Activated CD8-positive, alpha-beta memory T cell treated with anti-CD3 and anti-CD28 coated beads for 36 hours (primary cell): ENCODE results near the gene PXT1. TPM values are rescaled to one million over a fixed set of nuclear protein-coding genes. Genes with fewer than 3 reads are reported as not detected.
"Not testable (repeated sequence)": the region's sequence is repeated elsewhere in the genome, so short reads cannot be mapped to it uniquely, and the experiment has no call there.

Source experiments
- CTCF ChIA-PET: fragments of 350-600 bp; sonication (Branson Sonifier 250); formaldehyde crosslinking; loops from one replicate; lab custom pipeline; 2021; ENCODE audit warnings: antibody characterized with exemption; lab: Charles Lee
- POLR2A ChIA-PET: fragments of 350-600 bp; sonication (Branson Sonifier 250); formaldehyde crosslinking; loops from one replicate; lab custom pipeline; 2021; ENCODE audit warnings: antibody characterized with exemption; lab: Charles Lee
- total RNA-seq, 2 experiments: library from RNA; stranded (reverse); gene quantifications; one replicate each; pipeline ENCODE4 v1.2.3, GENCODE V29; 2021

The PXT1 gene
- total RNA-seq, 2 experiments from 2014 or later, result 0.10 to 0.36 TPM

GRCh38 chr6:36414481-36414880 is 28.2 kb downstream of the PXT1 start:
- CTCF ChIA-PET, result no interaction called here
- POLR2A ChIA-PET, result no interaction called here

- POLR2A ChIA-PET, result no interaction called here
These were observed 28.9 kb downstream of the PXT1 start for GRCh38 chr6:36413489-36414480.

GRCh38 chr6:36409718-36410117 is 32.9 kb downstream of the PXT1 start:
- CTCF ChIA-PET, POLR2A ChIA-PET: not testable (repeated sequence)

More at GRCh38 chr6:36413489-36414480, 28.9 kb downstream of the PXT1 start:
- CTCF ChIA-PET, result no interaction called here

- CTCF ChIA-PET, result no interaction called here
These were observed 38.5 kb downstream of the PXT1 start for GRCh38 chr6:36404164-36404563.

GRCh38 chr6:36402481-36402880 is 40.2 kb downstream of the PXT1 start:
- CTCF ChIA-PET, result no interaction called here
- POLR2A ChIA-PET, result no interaction called here

More at GRCh38 chr6:36404164-36404563, 38.5 kb downstream of the PXT1 start:
- POLR2A ChIA-PET, result no interaction called here

GRCh38 chr6:36399970-36400369 is 42.7 kb downstream of the PXT1 start:
- ChIA-PET POLR2A (no interaction called here), CTCF (no interaction called here)

GRCh38 chr6:36392621-36393020 is 50.0 kb downstream of the PXT1 start:
- POLR2A ChIA-PET, result no interaction called here
- CTCF ChIA-PET, result no interaction called here

- POLR2A ChIA-PET, result no interaction called here
These were observed 53.3 kb downstream of the PXT1 start for GRCh38 chr6:36389353-36389752.

GRCh38 chr6:36387440-36388303 is 55.0 kb downstream of the PXT1 start, which contains the start of gene ETV7:
Gene ETV7 (minus strand): TSS chr6:36387669. CDS start chr6:36387541, 128 bp downstream.
- ChIA-PET POLR2A (no interaction called here), CTCF (interaction anchor here (0.8 to 1.7 kb wide), 3 partner anchors 23 to 85 kb away, joined by 3 to 7 read pairs (median 3); no protein-coding TSS in a partner anchor)

More at GRCh38 chr6:36389353-36389752, 53.3 kb downstream of the PXT1 start:
- CTCF ChIA-PET, result interaction anchor here (0.7 kb wide), 1 partner anchor 1475 kb away, joined by 3 read pairs; no protein-coding TSS in a partner anchor

GRCh38 chr6:36386495-36387439 is 55.9 kb downstream of the PXT1 start:
- POLR2A ChIA-PET, result interaction anchor here (0.6 kb wide), 2 partner anchors 99 to 266 kb away, joined by 3 to 15 read pairs; no protein-coding TSS in a partner anchor
- CTCF ChIA-PET, result interaction anchor here (0.8 to 1.7 kb wide), 3 partner anchors 24 to 84 kb away, joined by 3 to 7 read pairs (median 3); no protein-coding TSS in a partner anchor

- POLR2A ChIA-PET, result no interaction called here
- CTCF ChIA-PET, result interaction anchor here (1.2 kb wide), 1 partner anchor 43 kb away, joined by 3 read pairs; no protein-coding TSS in a partner anchor
These were observed 58.6 kb downstream of the PXT1 start for GRCh38 chr6:36384095-36384494.

GRCh38 chr6:36383606-36384005 is 59.0 kb downstream of the PXT1 start:
- ChIA-PET POLR2A (no interaction called here), CTCF (interaction anchor here (1.2 kb wide), 1 partner anchor 43 kb away, joined by 3 read pairs; no protein-coding TSS in a partner anchor)

- CTCF ChIA-PET, result no interaction called here
These were observed 59.7 kb downstream of the PXT1 start for GRCh38 chr6:36382976-36383375.

GRCh38 chr6:36381502-36382389 is 60.9 kb downstream of the PXT1 start:
- POLR2A ChIA-PET, result no interaction called here
- CTCF ChIA-PET, result interaction anchor here (1.1 kb wide), 1 partner anchor 24 kb away, joined by 3 read pairs; no protein-coding TSS in a partner anchor

More at GRCh38 chr6:36382976-36383375, 59.7 kb downstream of the PXT1 start:
- POLR2A ChIA-PET, result no interaction called here

- ChIA-PET CTCF (interaction anchor here (0.7 to 1.4 kb wide), 3 partner anchors 78 to 312 kb away, joined by 3 to 5 read pairs (median 3); no protein-coding TSS in a partner anchor), POLR2A (no interaction called here)
These were observed 62.5 kb downstream of the PXT1 start for GRCh38 chr6:36380166-36380565.

GRCh38 chr6:36378936-36379335 is 63.7 kb downstream of the PXT1 start:
- ChIA-PET CTCF (interaction anchor here (0.6 to 1.4 kb wide), 2 partner anchors 76 to 815 kb away, joined by 3 to 5 read pairs; no protein-coding TSS in a partner anchor), POLR2A (interaction anchor here (0.6 kb wide), 1 partner anchor 91 kb away, joined by 4 read pairs; no protein-coding TSS in a partner anchor)
